Fibroblast of lung (primary cell): ENCODE results near the gene UBE2K.
"Not testable (repeated sequence)": the region's sequence is repeated elsewhere in the genome, so short reads cannot be mapped to it uniquely, and the experiment has no call there.

Experiments
- CTCF ChIP-seq, 2 donors: IDR thresholded peaks in 1 of 2; conservative IDR thresholded peaks in 1 of 2; 1 replicate in 1 of 2; 2 replicates in 1 of 2; pipeline ENCODE4 v1.5.1; 2011 to 2012; ENCODE audit warnings: low read length in 2 of 2, control low read depth in 1 of 2, inconsistent platforms in 1 of 2, low read depth in 1 of 2, mild to moderate bottlenecking in 1 of 2
- EZH2 ChIP-seq: IDR thresholded peaks from 2 replicates; pipeline ENCODE4 v1.5.1; 2012; ENCODE audit warnings: low read length, control low read depth, mild to moderate bottlenecking; ENCODE audit errors: missing control alignments

- not testable (repeated sequence) for TF ChIP-seq CTCF (conservative IDR thresholded peaks at IDR 0.05 in 1 of 2, IDR thresholded peaks at IDR 0.05 in 1 of 2; ENCODE audit: low read depth in 1 of 2, low read length in 2 of 2); EZH2
Observed at GRCh38 chr4:39704789-39705188, 6.9 kb downstream of the UBE2K start.
